ENCODE data around the gene DNALI1.

Gene DNALI1

GRCh38 chr1:37601441-37601840 is 44.7 kb downstream of the DNALI1 start:
- DNase-seq (ENCODE audit: low read depth in 2 of 2, low spot score in 1 of 2), result no peak

GRCh38 chr1:37602750-37603694 is 46.3 kb downstream of the DNALI1 start:
- peak in 1 of 2 donors; percentile 3 for DNase-seq (ENCODE audit: low read depth in 2 of 2, low spot score in 1 of 2)

- DNase-seq (ENCODE audit: low read depth in 2 of 2, low spot score in 1 of 2), result no peak
These were observed 48.4 kb downstream of the DNALI1 start for GRCh38 chr1:37605061-37605650.

GRCh38 chr1:37605806-37606474 is 49.2 kb downstream of the DNALI1 start:
- no peak for DNase-seq (ENCODE audit: low read depth in 2 of 2, low spot score in 1 of 2)

GRCh38 chr1:37606481-37607263 is 49.9 kb downstream of the DNALI1 start:
- DNase-seq (ENCODE audit: low read depth in 2 of 2, low spot score in 1 of 2), result no peak

GRCh38 chr1:37609002-37609401 is 52.3 kb downstream of the DNALI1 start:
- no peak for DNase-seq (ENCODE audit: low read depth in 2 of 2, low spot score in 1 of 2)

GRCh38 chr1:37609994-37610393 is 53.3 kb downstream of the DNALI1 start:
- DNase-seq (ENCODE audit: low read depth in 2 of 2, low spot score in 1 of 2), result no peak

GRCh38 chr1:37612186-37612585 is 55.4 kb downstream of the DNALI1 start:
- DNase-seq (ENCODE audit: low read depth in 2 of 2, low spot score in 1 of 2), result no peak

- no peak for DNase-seq (ENCODE audit: low read depth in 2 of 2, low spot score in 1 of 2)
These were observed 57.4 kb downstream of the DNALI1 start for GRCh38 chr1:37614105-37614504.

- DNase-seq (ENCODE audit: low read depth in 2 of 2, low spot score in 1 of 2), result no peak
These were observed 59.6 kb downstream of the DNALI1 start for GRCh38 chr1:37616330-37616729.

Measured in stimulated activated CD8-positive, alpha-beta memory T cell treated with anti-CD3 and anti-CD28 coated beads, Interleukin-4, amount 100 ng/mL, for 1 hour (primary cell).